GM19452 (cell line): Measurements from ENCODE around the gene NAP1L1.
A peak's percentile ranks its signal among the peaks of the same experiment; 100 is the strongest.

Experiments
- ATAC-seq: cut with Tn5 transposase; IDR thresholded peaks from one replicate; pipeline ENCODE4 v1.9.1; 2021; ENCODE audit not compliant: unreplicated experiment

Gene NAP1L1

DNA sequence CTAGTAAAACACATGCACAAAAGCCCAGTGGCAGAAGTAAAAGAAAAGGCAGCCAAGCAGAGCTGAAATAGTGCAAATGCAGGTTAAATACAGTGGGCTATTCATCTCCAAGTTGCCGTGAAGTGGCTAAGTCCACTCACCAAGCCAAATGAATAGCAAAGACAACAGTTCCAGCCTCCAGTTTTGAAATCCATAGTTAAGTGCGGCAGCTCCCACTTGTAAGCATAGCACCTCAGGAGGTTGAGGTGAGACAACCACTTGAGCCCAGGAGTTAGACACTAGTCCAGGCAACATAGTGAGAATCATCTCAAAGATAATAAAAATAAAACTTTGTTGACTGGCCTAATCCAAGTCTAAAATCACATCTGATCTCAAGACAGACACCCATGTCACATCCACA lies 43.1 kb downstream of the NAP1L1 start:
- no peak for ATAC-seq

- ATAC-seq: no peak
These were observed 44.0 kb downstream of the NAP1L1 start for GRCh38 chr12:76040461-76040860.

GRCh38 chr12:76038176-76038575 lies 46.3 kb downstream of the NAP1L1 start:
- no peak for ATAC-seq

GRCh38 chr12:76037130-76038103 lies 47.1 kb downstream of the NAP1L1 start:
- peak; percentile 62 for ATAC-seq

DNA sequence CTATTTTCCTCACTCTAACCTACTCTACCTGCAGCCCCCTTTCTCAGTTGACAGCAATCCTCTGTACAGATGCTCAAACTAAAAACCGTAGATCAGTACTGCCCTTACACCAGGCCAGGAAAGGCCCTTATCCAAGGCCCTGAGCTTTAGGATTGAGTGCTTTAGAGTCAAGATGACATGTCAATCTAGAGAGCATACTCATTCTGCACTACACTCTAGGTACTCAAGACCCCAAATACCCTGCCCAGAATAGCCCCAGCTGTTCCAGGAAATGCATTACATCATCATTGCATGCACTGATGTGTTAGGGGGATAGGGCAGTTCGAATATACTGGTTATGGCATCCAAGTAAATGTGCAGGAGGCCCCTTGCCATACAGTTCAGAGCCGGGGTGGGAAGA lies 49.4 kb downstream of the NAP1L1 start:
- ATAC-seq: no peak

GRCh38 chr12:76033081-76034011 lies 51.1 kb downstream of the NAP1L1 start:
- ATAC-seq: no peak

DNA sequence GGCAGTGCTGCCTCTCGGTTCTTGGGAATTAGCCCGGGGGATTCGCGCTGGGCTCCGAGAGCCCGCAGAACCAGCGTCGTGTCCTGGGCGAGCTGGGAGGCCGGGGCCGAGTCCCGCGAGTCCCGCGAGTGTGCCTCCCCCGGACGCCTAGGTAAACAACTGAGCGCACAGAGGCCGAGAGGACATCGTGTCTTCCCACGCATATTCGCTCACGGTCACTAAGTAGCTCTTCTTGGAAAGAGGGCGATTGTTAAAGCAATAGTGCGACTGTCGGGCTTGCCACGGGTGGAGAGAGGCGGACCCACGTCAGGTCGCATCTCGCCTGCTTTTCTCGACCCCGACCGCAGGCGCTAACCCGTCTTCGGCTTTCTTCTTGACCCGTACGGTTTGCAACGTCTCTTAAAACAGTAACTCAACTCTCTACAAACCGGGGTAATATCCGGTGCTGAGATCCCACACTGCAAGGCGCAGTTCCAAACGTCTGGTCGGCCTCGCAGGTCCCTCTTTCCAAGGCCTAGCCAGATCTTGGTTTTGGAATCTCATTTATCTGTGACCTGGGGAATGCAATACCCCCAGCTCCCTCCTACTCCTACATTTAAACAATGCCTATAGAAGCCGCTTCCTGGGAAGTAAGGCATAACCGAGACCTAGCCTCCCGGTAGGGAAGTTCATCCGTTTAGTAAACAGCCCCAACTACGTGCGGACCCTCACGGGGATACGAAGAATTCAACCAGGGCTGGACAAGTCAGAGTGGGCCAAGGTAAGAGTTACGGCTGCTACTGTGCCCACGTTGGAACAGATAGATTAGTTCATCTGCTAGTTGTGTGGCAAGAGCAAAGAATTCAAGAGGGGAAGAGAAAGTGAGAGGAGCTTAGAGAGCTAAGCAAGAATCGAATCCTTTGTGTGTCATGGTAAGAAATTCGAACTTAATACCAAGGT lies 52.2 kb downstream of the NAP1L1 start:
- ATAC-seq: peak; percentile 27

DNA sequence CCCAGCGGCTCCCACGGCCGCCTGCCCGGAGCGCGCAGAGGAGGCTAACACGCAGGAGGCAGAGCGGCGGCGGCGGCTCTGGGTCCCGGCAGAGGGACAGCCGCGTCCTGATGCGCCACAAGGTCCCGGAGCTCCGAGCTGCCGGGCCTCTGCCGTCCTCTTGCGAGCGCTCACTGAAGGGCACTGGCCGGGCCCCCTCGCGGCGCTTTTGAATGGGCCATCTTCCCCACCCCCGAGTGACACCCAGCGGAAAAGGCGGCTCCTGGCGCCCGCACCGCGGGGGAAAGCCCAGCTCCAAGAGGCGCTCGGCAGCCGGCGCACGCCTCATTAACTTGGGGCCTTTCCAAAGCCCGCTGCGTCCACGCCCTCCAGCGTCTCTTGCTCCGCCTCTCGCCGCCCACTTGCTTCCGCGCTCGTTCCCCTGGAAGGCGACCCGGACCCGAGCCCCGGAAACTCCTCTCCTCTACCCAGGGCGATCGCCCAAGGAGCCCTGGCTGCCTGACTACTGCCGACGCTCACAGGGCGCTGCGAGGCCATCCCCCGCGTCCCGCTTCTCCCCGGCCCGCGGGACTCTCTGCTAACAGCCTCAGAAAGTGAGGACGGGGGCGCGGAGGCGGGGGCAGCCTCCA lies 53.0 kb downstream of the NAP1L1 start, which contains the start of gene PHLDA1:
Gene PHLDA1 (minus strand): TSS at position 363 of the 629 bp plus-strand sequence.
- ATAC-seq: peak; percentile 82

GRCh38 chr12:76031081-76031413 lies 53.4 kb downstream of the NAP1L1 start:
- no peak for ATAC-seq

- peak; percentile 5 for ATAC-seq
These were observed 54.0 kb downstream of the NAP1L1 start for GRCh38 chr12:76030341-76031080.

DNA sequence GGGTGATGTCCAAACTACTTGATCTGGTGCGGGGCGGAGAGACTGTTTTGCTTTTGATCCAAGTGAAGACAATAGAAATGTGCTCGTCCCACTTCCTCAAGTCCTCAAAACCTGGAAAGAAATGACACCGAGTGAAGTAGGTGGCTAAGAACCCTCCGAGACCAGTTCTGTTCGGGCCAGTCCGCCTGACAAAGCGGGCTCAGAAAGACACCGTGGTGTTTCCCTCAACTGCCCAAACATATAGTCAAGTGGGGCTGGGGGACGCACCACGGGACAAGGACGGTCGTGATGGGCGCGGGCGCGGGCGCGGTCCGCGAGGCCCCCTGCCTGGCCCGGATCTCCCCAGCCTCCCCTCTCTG lies 54.5 kb downstream of the NAP1L1 start:
- ATAC-seq: no peak

DNA sequence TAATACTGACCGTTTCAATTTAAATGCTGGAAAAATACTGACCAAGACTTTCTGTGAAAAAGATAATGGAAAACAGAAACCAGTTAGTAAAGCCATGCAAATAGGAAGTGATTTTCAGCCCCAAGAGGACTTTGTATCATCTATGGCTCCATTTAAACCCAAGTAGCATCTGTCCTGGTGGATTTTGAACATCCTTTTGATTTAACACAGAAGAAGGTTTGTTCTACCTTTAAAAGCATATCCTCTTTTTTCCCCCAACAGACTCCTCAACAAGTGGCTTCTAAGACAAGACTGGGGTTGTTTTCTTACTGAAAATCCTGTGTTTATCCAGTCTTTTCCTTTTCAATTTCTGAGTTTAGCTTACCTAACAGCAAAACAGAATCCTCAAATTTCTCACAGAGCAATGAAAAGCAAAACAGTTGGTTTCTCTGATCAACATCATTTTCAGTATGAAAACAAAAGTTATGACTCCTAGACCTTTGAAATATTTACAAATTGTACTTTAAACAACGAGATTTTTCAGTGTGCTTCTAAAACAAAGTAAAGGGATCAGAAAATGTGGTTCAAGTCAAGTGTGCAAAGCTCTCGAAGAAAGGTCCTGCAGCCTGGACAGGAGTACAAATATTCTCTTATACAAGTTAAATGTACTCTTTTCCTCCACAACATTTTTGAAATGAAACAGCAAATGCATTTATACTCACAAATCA lies 55.8 kb downstream of the NAP1L1 start:
- no peak for ATAC-seq

DNA sequence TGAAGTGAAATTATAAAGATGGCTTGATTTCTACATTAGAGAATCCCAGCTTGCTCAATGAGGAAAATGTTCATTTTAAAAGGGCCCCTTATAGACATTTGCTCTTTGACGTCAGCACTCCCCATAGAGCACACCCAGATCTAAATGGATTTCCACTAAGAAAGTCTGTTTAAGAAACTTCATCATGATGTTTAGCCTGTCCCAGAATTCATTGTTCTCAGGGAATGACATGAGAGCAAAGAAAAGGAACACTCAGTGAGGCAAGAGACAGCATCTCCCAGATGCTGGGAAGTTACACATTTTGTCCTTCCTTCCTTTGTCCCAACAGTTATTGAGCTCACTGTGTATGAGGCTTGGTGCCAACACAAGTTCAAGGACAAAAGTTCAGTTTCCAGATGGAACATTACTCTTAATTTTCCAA lies 57.8 kb downstream of the NAP1L1 start:
- no peak for ATAC-seq

DNA sequence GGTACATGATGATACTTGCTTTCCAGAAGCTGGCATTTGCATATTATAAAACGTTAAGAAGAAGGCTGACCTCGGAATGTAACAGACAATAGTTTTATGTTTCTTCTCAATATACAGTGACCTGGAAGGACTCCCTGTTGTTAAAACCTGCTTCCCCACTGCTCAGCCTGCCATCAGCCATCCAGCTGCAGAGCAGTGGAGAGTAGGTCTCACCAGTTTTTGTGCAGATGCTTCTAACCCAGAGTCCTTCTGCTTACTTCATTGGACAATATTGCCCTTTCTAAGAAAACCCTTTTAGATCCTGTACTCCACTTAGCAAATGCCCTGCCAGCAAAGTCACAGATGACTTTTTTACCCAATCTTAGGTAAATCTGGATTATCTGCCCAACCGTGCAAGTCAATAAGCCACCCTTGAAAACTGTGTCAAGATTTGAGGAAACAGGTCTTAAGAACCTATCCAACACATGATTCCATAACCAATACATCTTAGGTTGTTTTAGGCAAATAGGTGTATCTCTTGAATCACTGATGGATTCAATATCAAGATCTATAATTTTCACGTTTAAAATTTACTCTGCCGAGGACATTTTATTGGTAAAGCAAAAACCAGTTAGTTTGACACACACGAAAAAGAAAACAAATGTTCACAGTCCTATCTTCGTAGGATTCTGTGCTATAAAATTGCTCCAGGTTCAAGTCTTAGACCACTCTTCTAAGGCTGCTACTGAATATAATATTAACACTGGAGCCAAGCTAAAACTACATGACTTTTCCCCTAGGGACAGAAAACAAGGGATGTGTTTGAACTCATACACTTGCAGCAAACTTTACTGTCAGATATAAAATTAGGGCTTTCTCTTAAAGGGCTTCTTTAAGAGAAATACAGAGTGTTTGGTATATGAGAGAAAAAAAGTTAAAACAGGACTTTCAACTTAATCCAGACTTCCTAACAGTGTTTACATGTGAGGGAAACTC lies 58.6 kb downstream of the NAP1L1 start:
- ATAC-seq: no peak

DNA sequence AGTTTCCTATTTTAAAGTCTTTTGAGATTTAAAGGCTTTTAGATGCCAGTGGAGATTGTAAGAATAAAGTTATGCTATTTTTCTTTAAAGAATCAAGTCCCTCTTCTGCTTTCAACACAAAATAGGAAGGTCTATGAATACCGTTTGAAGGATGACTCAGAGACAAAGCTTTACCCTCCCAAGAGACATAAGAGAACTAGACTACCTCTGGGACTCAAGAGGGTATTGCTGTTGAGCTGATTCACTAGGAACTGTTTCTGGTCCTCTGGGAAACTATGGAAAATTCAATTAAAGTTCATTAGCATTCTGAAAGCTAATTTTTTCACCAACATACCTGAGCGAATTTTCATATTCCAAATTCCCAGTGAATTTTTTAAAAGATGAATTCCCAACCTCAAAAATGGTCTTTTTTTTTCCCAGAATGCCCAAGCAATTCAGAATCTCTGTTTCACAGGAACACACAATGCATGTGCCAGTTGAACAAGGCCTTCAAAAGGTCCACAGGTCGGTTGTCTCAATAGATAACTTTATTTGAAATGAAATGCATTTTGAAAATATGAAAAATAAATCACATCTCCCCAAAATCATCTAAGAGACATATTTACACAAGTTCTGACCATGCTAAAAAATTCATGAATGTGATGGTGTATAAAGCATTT lies 59.4 kb downstream of the NAP1L1 start:
- ATAC-seq: no peak

- ATAC-seq: no peak
These were observed 60.2 kb downstream of the NAP1L1 start for GRCh38 chr12:76024102-76024781.
